ENCODE data around the gene ELOVL3. TPM values are rescaled to one million over a fixed set of nuclear protein-coding genes. Genes with fewer than 3 reads are reported as not detected.
"Not testable (repeated sequence)": the region's sequence is repeated elsewhere in the genome, so short reads cannot be mapped to it uniquely, and the experiment has no call there.

Gene ELOVL3, protein sequence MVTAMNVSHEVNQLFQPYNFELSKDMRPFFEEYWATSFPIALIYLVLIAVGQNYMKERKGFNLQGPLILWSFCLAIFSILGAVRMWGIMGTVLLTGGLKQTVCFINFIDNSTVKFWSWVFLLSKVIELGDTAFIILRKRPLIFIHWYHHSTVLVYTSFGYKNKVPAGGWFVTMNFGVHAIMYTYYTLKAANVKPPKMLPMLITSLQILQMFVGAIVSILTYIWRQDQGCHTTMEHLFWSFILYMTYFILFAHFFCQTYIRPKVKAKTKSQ
- under 1 TPM; 0.42 to 0.74 (median 0.47) TPM for polyA plus RNA-seq (ENCODE audit: insufficient read depth in 1 of 5, insufficient read length in 5 of 5, low replicate concordance in 1 of 5)
- long read RNA-seq, donor 1 = 0 reads
- long read RNA-seq, donor 2 = 0 reads
- long read RNA-seq, donor 3 = 0 reads
- long read RNA-seq, donor 4 = 0 reads
- long read RNA-seq, donor 5, partial matches to known transcripts = 0 of 2 reads
- long read RNA-seq, donor 5, other reads (novel, unspliced or antisense) = 0 of 2 reads
- long read RNA-seq, donor 6 = 0 reads
- long read RNA-seq, donor 7, partial matches to known transcripts = 0 of 1 reads
- long read RNA-seq, donor 7, other reads (novel, unspliced or antisense) = 0 of 1 reads
- long read RNA-seq, donor 8 = 0 reads

DNA sequence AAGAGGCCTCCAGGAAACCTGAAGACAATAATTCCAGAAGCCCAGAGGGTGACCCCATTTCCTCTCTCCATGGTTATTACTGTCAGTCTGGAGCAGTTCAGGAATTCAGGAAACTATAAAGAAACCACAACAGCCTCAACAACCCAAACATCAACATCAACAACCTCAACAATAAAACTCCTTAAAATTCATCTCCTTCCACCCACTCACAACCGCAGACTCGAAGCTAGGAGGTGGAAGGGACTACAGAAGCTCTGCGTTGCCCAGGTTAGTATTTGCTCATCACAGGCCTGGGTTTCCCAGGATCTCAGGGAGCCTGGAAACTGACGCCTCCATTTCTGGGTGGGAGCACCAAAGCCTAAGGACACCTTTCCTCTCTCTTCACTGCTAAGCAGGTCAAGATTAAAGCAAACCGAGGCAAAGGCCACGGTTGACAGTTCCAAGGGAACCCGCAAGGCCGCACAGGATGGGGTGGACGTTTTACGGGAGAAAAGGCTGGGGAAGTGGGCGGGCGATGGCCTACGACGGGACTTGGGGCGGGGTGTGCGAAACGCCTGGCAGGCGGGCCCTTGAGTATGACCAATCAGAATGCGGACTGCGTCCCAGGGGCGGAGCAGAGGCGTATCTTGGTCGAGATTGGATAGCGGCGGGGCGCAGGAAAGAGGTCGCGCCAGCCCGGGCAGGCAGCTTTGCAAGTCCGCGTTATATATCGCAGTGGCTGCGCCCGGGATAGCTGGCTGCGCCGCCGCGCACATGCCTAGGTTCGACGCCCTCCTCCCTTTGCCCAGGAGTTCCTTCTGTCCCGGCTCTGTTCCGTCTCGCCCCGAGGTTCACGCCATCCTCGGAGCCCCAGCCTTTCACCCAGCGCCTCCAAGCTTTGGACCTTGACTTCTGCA lies at the start of gene ELOVL3:
Gene ELOVL3 (plus strand): TSS at position 654 of the 896 bp plus-strand sequence. CDS start 250 bp downstream, outside the sequence.
- DNase-seq = peak; percentile 86 to 89

DNA sequence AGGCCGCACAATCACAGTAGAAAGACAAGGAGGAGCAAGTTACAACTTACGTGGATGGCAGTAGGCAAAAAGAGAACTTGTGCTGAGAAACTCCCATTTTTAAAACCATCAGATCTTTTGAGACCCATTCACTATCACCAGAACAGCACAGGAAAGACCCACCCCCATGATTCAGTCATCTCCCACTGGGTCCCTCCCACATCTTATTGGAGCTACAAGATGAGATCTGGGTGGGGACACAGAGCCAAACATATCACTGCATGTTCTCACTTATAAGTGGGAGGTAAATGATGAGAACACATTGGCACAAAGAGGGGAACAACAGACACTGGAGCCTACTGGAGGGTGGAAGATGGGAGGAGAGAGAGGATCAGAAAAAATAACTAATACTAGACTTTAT lies 41.5 kb upstream of the ELOVL3 start:
- DNase-seq = no peak

DNA sequence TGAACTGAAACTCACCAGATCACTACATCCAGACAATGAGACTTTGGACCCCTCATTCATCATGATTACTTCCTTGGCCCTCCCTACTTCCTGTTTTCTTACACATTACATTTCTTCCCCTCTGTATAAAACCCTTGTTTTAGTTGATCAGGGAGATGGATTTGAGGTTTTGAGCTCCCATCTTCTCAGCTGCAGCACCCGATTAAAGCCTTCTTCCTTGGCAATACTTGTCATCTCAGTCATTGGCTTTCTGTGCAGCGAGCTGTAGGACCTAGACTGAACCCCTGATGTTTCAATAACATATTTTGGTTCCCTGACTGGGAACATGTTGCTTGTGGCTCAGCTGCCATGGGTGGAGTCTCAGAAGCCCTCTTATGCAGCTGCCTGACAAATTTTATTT lies 40.8 kb upstream of the ELOVL3 start:
- DNase-seq = no peak

DNA sequence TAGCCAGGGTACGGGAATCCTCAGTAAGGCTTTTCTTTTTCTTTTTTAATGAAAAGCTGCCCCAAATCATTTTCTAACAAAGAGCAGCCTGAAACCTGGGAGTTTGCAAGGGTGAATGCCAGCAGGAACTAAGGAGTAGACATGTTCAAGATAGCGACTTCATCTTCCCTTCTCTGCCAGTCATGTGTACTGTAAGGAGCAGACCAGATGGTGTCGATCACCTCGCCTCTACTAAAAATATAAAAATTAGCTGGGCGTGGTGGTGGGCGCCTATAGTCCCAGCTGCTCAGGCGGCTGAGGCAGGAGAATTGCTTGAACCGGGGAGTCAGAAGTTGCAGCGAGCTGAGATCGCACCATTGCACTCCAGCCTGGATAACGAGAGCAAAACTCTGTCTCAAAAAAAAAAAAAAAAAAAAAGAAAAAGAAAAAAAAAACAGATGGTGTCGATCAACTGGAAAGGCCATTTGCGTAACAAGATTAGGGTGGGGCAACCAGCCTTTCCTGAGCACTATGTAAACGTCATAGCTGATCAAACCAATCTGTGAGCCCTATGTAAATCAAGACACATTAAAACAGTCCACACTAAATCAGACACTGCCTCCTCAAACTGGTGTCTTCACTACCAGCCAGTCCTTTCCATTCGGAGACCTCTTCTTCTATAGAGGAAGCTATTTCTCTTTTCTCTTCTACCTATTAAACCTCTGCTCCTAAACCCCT lies 40.1 kb upstream of the ELOVL3 start:
- peak; percentile 25 to 31 for DNase-seq

DNA sequence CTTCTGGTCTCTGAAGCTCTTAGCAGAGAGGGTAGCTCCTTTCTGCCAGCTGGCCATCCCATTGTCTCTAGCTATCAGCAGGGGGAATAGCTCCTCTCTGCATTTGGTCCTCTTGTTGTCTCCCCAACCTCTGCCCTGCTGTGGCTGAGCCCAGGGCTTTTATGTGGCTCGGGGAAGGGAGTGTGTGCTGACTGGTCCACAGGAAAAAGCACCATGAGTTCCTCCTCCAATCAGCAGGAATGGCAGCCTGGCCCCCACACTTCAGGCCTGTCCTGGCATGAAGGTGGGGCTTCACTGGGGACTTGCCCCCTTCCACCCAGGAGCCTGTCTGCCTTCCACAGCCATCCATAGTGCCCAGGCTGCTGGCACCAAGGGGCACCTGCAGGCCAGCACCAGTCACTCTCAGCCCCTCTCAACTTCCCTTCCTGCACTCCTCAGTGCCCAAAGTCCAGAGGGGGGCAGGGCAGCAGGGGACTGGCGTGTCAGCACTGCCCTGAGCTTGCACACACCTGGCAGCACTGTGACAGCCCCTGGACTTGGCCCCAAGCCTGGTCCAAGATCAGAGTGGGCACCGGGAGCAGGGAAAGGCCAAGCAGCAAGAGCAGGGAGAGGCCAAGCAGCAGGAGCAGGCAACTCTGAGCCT lies 37.7 kb upstream of the ELOVL3 start:
- DNase-seq = no peak

DNA sequence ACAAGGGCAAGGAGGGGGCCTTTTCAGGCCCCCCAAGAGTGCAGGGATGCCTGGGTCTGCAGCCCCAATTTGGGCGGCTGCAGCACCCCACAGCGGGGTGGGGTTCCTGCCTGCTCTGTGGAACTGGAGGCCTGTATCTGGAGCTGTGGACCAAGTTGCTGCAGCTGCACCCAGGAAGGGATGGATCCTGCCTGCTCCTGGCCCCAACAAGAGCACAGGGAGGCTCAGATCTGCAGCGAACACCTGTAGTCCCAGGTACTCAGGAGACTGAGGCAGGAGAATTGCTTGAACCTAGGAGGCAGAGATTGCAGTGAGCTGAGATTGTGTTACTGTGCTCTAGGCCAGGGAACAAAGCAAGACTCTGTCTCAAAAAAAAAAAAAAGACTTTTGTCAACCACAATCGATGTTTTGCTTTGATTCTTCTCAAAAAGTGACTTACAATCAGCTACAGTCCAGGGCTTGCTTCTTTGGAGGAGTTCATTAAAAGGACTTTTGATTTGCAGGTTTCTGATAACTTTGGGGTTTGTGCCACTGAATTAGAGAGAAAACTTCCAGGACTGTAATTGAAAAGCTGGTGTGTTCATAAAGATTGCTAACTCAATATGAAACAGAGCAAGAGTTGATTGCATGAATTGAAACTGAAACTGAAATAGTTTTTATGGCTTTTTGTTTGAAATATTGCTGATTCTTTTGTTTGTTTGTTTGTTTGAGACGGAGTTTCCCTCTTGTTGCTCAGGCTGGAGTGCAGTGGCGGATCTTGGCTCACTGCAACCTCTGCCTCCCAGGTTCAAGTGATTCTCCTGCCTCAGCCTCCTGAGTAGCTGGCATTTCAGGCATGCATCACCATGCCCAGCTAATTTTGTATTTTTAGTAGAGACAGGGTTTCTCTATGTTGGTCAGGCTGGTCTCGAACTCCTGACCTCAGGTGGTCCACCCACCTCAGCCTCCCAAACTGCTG lies 36.9 kb upstream of the ELOVL3 start:
- DNase-seq = not testable (repeated sequence)

DNA sequence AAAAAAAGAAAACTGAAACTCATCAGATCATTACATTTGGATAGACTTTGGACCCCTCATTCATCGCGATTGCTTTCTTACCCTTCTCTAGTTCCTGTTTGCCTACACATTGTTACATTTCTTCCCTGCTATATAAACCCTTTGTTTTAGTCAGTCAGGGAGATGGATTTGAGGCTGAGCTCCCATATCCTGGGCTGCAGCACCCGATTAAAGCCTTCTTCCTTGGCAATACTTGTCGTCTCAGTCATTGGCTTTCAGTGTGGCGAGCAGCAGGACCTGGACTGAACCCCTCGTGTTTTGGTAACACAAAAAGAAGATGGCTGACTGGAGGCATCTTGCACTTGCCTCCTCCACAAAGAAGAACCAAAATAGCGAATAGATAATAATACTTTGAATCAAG lies 34.1 kb upstream of the ELOVL3 start:
- no peak for DNase-seq

DNA sequence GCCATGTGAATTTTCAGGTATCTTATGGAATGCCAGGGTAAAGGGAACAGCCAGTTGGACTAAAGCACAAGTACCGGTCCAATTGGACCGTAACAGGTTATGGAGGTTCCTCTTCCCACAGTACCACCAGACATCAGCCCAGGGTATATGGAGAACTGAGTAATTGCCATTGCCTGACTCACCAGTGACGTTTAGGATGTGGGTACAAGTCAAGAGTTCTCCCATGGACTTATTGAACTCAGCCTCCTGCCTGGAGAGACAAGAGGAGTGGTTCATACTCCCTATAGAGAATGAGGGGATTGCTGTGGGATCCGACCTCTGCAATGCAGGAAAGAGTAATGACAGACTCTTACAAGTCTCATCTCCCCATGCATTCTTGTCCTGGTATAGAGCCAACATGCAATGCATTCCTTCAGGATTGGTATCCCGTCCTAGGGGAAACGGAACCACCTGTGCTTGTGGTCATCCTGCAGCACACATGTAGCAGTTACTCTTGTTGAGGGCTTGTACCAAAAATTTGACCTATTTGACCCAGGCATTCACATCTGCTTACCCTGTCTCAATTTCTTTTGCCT lies 30.7 kb upstream of the ELOVL3 start:
- DNase-seq = no peak

DNA sequence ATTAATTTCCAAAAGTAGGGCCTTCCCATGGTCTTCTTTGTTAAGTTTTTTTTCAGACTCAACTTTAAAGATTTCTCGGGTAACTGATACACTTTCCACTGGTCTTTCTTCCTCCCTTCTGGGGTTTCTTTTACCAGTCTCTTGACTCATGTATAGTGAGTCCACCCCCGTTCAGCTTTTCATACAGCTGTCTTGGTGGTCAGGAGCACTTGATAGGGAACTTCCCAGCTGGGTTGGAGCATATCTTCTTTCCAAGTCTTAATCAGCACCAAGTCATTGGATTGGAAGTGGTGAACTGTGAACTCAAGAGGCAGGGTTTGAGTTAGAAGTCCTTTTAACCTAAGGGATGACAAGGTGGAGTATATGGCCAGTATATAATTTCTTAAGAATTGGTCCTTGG lies 29.2 kb upstream of the ELOVL3 start:
- no peak for DNase-seq

DNA sequence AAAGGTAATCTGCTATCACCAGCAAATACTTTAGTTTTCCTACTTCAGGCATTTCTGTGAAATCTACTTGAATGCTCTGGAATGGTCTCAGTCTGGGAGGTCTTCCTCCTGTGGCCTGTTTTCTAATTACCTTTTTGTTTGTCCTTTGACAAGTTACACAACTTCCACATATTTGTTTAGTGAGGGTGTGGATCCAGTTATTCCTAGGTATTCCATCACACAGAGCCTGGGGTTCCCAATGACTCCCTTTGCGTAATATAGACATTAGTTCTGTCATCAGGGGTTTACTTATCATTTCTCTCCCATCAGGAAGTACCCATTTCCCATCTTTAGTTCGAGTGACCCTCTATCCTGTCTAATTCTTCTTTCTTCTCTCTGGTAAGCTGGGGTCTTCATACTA lies 28.1 kb upstream of the ELOVL3 start:
- DNase-seq = no peak

DNA sequence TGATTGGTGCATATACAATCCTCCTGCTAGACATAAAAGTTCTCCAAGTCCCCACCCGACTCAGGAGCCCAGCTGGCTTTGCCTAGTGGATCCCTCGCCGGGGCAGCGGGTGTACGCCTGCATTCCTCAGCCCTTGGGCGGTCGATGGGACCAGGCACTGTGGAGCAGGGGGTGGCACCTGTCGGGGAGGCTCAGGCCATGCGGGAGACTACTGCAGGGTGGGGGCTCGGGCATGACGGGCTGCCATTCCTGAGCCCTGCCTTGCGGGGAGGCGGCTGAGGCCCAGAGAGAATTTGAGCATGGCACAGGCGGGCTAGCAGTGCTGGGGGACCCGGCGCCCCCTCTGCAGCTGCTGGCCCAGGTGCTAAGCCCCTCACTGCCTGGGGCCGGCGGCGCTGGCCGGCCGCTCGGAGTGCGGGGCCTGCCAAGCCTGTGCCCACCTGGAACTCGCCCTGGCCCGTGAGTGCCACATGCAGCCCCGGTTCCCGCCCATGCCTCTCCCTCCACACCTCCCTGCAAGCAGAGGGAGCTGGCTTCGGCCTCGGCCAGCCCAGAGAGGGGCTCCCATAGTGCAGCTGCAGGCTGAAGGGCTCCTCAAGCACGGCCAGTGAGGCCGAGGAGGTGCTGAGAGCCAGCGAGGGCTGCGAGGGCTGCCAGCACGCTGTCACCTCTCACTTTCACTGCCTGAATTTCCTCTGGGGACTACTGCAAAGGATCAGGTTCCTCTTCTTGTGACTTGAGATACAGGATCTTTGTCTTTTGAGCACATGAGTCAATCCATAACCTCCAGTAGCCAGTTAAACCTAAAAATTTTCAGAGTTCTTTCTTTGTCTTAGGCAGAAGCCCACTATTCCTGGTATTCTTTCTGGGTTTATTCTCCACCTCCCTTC lies 25.1 kb upstream of the ELOVL3 start:
- no peak for DNase-seq

DNA sequence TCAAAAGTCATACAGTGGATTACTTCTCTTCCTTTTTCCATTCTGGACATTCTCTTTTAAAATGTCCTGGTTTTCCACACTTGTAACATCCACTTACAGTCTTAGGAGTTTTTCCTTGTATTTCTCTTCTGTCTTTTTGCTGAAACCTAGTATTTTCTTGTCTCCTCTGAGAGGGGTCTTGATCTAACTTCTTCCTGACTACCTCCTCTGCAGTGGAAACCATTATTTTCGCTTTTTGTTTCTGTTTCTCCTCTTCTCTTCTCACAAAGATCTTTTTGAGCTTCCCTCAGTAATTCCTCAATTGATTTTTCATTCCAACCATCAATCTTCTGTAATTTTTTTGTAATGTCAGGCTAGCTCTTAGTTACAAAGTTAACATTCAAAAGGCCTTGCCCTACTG lies 23.7 kb upstream of the ELOVL3 start:
- no peak for DNase-seq

DNA sequence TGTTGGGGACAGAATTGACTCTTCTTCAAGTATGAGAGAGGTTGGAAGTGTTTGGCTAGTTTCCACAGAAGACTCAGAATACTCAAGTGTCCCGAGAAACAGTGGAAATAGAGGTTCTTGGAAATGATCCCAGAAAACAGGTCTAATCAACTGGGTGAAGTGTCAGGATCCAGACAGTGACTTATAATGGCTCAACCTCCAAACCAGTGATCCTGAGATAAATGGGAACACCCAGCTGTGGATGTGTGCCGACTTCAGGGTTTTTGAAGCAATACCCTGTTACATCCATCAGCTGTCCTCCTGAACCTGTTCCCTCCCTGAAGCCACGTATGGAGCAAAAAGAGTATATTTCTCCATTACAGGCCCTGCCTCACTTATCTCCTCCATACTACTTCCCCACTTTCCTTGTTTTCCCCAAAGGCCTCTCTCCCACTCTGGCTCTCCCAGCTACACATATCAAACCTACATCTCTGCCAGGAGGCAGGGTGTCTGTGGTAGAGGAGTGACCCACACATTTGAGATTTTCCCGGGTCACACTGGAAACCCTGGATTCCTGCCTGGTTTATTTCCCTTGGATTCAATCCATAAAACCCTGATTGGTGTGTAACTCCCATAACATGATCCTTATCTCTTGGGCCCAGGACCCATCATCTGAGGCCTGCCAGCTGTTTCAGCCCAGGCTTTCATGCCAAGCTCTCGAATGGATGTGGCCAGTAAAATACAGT lies 17.6 kb upstream of the ELOVL3 start:
- DNase-seq = peak in 1 of 2 donors; percentile 40

DNA sequence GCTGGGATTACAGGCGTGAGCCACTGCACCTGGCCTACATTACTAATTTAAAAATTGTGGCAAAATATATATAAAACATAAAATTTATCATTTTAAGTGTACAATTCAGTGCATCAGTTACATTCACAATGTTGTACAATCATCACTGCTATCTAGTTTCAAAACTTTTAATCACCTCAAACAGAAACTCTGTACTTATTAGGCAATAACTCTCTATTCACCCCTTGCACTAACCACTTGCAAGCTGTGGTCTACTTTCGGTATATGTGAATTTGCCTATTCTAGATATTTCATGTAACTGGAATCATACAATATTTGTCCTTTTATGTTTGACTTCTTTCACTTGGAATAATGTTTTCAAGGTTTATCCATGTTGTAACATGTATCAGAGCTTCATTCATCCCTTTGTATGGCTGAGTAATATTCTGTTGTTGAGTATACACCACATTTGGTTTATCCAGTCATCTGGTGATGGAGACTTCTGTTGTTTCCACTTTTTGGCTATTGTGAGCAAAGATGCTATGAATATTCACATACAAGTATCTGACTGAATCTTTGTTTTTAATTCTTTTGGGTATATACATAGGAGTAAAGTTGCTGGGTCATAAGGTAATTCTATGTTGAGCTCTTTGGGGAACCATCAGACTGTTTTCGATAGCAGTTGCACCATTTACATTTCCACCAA lies 14.3 kb upstream of the ELOVL3 start:
- DNase-seq = no peak

DNA sequence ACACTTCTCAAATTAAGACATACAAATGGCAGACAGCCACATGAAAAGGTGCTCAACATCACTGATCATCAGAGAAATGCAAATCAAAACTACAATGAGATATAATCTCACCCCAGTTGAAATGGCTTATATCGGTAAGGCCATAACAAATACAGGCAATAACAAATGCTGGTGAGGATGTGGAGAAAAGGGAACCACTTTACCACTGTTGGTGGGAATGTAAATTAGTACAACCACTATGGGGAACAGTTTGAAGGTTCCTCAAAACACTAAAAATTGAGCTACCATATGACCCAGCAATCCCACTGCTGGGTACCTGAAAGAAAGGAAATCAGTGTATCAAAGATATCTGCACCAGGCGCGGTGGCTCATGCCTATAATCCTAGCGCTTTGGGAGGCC lies 12.5 kb upstream of the ELOVL3 start:
- DNase-seq = not testable (repeated sequence)

DNA sequence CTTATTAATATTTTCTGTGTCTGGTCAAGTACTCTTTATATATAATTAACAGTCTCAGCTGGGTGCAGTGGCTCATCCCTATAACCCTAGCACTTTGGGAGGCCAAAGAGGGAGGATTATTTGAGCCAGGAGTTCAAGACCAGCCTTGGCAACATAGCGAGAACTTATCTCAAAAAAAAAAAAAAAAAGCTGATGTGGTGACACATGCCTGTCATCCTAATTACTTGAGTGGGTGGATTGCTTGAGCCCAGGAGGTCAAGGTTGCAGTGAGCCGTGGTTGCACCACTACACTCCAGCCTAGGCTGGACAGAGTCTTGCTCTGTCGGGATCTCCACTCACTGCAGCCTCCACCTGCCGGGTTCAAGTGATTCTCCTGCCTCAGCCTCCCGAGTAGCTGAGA lies 6.7 kb upstream of the ELOVL3 start:
- DNase-seq = no peak

DNA sequence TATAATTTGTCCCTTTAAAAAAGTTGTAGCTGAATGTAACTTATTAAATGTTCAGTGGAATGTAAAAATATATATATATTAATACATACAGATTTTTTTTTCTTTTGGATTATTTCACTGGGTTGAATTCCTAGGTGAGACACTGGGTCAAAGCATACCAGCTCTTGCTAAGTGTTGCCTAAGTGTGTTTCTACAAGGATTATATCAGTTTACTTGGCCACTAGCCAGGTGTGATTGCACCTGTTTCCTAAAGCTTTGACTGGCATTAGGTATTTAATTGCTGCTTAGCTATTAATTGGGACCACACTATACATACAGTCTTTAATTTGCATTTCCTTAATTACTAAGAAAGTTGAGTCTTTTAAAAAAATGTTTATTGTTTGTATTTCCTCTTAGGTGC lies 5.5 kb upstream of the ELOVL3 start:
- no peak for DNase-seq
